Fibroblast of lung (primary cell): ENCODE results near the gene NPAS1. TPM values are rescaled to one million over a fixed set of nuclear protein-coding genes. Genes with fewer than 3 reads are reported as not detected.

Experiments
- DNase-seq, 2 donors: peaks; one replicate each; pipeline versions ENCODE4 v3.0.0 to v3.0.0-alpha.2; 2010; ENCODE audit warnings: low read depth in 2 of 2
- H2AFZ ChIP-seq: 2 replicates; pipeline ENCODE4 v1.5.1; 2012; ENCODE audit warnings: low read length, control low read depth, inconsistent platforms
- H3K27ac ChIP-seq: 2 replicates; pipeline ENCODE4 v1.5.1; 2011; ENCODE audit warnings: low read length, control low read depth; ENCODE audit not compliant: insufficient read depth
- H3K27me3 ChIP-seq: 2 replicates; pipeline ENCODE4 v1.5.1; 2011; ENCODE audit warnings: mild to moderate bottlenecking, low read length; ENCODE audit not compliant: control insufficient read depth, insufficient read depth
- H3K36me3 ChIP-seq: 2 replicates; pipeline ENCODE4 v1.5.1; 2011; ENCODE audit warnings: low read length; ENCODE audit not compliant: control insufficient read depth, insufficient read depth
- H3K4me1 ChIP-seq: 2 replicates; pipeline ENCODE4 v1.5.1; 2011; ENCODE audit warnings: low read length; ENCODE audit not compliant: control insufficient read depth, insufficient read depth; ENCODE audit errors: extremely low read depth
- H3K4me2 ChIP-seq: 2 replicates; pipeline ENCODE4 v1.5.1; 2011; ENCODE audit warnings: low read length, control low read depth; ENCODE audit not compliant: insufficient read depth; ENCODE audit errors: extremely low read depth
- H3K4me3 ChIP-seq, 4 experiments: fragments of 200-600 bp in 1 of 4; sonication (generic) in 1 of 4; replicated peaks in 1 of 4; 2 replicates each; pipeline ENCODE4 v1.5.1; 2011 to 2016; ENCODE audit warnings: low read length in 4 of 4, low read depth in 3 of 4, mild to moderate bottlenecking in 3 of 4, control low read depth in 2 of 4, inconsistent platforms in 1 of 4, mixed read lengths in 1 of 4; ENCODE audit not compliant: insufficient read depth in 1 of 4; ENCODE audit errors: control extremely low read depth in 1 of 4
- H3K79me2 ChIP-seq: 2 replicates; pipeline ENCODE4 v1.5.1; 2012; ENCODE audit warnings: mild to moderate bottlenecking, low read length, inconsistent platforms; ENCODE audit not compliant: control insufficient read depth, insufficient read depth
- H3K9ac ChIP-seq: 2 replicates; pipeline ENCODE4 v1.5.1; 2011; ENCODE audit warnings: mild to moderate bottlenecking, low read length, control low read depth; ENCODE audit not compliant: insufficient read depth
- H3K9me3 ChIP-seq: 2 replicates; pipeline ENCODE4 v1.5.1; 2012; ENCODE audit warnings: low read depth, low read length; ENCODE audit not compliant: control insufficient read depth, insufficient read depth
- H4K20me1 ChIP-seq: 2 replicates; pipeline ENCODE4 v1.5.1; 2011; ENCODE audit warnings: low read length; ENCODE audit not compliant: control insufficient read depth, insufficient read depth; ENCODE audit errors: extremely low read depth
- EZH2 ChIP-seq: IDR thresholded peaks from 2 replicates; pipeline ENCODE4 v1.5.1; 2012; ENCODE audit warnings: low read length, control low read depth, mild to moderate bottlenecking; ENCODE audit errors: missing control alignments
- polyA plus RNA-seq, 2 donors: library from polyadenylated mRNA; depleted of rRNA in 1 of 2; stranded (reverse) in 1 of 2; unstranded in 1 of 2; fragments of >200 nt; gene quantifications; 2 replicates each; pipeline ENCODE4 v1.2.1, GENCODE V29; 2011 to 2012; ENCODE audit warnings: missing spikeins in 1 of 2
- total RNA-seq: library from RNA; depleted of rRNA; stranded (reverse); fragments of >200 nt; gene quantifications from 2 replicates; pipeline ENCODE4 v1.2.1, GENCODE V29; 2014
- TF ChIP-seq, protein P1 (sequence below), 2 donors: IDR thresholded peaks in 1 of 2; conservative IDR thresholded peaks in 1 of 2; 1 replicate in 1 of 2; 2 replicates in 1 of 2; pipeline ENCODE4 v1.5.1; 2011 to 2012; ENCODE audit warnings: low read length in 2 of 2, control low read depth in 1 of 2, inconsistent platforms in 1 of 2, low read depth in 1 of 2, mild to moderate bottlenecking in 1 of 2

NPAS1 gene
- total and polyA plus RNA-seq, 2 donors (not counting 1 experiment from before 2014, with no cell fraction given), result 0.22 to 0.33 TPM

DNA sequence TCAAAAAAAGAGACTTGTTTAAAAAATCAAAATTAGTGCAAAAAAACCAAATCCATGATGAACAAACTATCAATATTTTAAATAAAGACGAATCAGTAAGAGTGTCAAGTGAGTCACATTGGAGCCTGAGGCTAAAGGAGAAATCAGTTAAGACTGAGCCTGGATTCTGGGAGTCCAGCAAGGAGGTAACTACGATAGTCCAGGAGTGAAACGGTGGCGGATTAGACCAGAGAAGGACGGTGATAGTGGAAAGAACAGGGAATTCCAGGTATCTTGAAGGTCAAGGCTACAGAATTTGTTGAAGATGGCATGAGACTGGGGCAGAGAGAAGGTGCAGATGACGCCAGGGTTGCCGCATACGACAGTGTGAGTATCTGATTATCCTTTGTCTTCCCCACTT lies 7.0 kb upstream of the NPAS1 start:
- peaks cover 2% of the 10 kb centered on the region for H3K4me1 ChIP-seq
- H3K27me3 ChIP-seq, result no peaks in the 10 kb centered on the region
- no peaks in the 10 kb centered on the region for H4K20me1 ChIP-seq
- no peak overlapping the region for H3K4me3 ChIP-seq
- no peaks in the 10 kb centered on the region for H3K9me3 ChIP-seq
- H2AFZ ChIP-seq, result peak overlapping the region; percentile 86
- TF ChIP-seq, protein P1, sequence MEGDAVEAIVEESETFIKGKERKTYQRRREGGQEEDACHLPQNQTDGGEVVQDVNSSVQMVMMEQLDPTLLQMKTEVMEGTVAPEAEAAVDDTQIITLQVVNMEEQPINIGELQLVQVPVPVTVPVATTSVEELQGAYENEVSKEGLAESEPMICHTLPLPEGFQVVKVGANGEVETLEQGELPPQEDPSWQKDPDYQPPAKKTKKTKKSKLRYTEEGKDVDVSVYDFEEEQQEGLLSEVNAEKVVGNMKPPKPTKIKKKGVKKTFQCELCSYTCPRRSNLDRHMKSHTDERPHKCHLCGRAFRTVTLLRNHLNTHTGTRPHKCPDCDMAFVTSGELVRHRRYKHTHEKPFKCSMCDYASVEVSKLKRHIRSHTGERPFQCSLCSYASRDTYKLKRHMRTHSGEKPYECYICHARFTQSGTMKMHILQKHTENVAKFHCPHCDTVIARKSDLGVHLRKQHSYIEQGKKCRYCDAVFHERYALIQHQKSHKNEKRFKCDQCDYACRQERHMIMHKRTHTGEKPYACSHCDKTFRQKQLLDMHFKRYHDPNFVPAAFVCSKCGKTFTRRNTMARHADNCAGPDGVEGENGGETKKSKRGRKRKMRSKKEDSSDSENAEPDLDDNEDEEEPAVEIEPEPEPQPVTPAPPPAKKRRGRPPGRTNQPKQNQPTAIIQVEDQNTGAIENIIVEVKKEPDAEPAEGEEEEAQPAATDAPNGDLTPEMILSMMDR (conservative IDR thresholded peaks at IDR 0.05 in 1 of 2, IDR thresholded peaks at IDR 0.05 in 1 of 2; ENCODE audit: low read depth in 1 of 2, low read length in 2 of 2), result no peak
- TF ChIP-seq EZH2, result no peak
- no peaks in the 10 kb centered on the region for H3K79me2 ChIP-seq
- no peak overlapping the region for H3K9ac ChIP-seq
- DNase-seq, result no peak
- H3K36me3 ChIP-seq, result no peaks in the 10 kb centered on the region
- H3K4me2 ChIP-seq, result peak overlapping the region; percentile 79
- H3K27ac ChIP-seq, result no peak overlapping the region

DNA sequence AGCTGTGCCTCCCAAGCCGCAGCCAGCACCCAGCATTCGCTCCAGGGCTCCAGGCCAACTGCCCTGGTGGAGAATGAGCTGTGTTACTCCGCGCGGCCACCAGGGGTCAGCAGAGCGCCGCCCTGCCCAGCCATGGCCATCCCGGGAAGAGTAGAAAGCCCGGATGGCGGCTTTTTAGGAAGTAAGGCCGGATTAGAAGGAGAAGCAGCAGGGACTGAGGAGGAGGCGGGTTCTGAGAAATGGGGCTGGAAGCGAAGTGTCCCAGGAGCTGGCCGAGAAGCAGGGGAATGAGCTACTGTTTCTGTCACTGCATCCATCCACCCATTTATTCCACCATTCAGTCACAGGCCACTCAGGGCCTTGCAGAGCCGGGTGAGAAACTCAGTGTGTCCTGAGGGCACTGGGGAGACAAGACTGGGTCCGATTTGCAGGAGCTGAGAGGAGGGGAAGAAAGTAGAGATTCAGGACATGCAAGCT lies 6.6 kb upstream of the NPAS1 start:
- Histone ChIP-seq H3K9me3 (no peaks in the 10 kb centered on the region), H3K27ac (no peak overlapping the region), H3K4me1 (peaks cover 2% of the 10 kb centered on the region), H3K27me3 (no peaks in the 10 kb centered on the region), H3K9ac (no peak overlapping the region), H3K4me3 (no peak overlapping the region), H4K20me1 (no peaks in the 10 kb centered on the region), H3K79me2 (no peaks in the 10 kb centered on the region), H3K4me2 (peak overlapping the region; percentile 79), H2AFZ (peak overlapping the region; percentile 91), H3K36me3 (no peaks in the 10 kb centered on the region)
- TF ChIP-seq, protein P1 (conservative IDR thresholded peaks at IDR 0.05 in 1 of 2, IDR thresholded peaks at IDR 0.05 in 1 of 2; ENCODE audit: low read depth in 1 of 2, low read length in 2 of 2), result peak; percentile 93 to 96
- no peak for TF ChIP-seq EZH2
- DNase-seq, result peak; percentile 45 to 64

DNA sequence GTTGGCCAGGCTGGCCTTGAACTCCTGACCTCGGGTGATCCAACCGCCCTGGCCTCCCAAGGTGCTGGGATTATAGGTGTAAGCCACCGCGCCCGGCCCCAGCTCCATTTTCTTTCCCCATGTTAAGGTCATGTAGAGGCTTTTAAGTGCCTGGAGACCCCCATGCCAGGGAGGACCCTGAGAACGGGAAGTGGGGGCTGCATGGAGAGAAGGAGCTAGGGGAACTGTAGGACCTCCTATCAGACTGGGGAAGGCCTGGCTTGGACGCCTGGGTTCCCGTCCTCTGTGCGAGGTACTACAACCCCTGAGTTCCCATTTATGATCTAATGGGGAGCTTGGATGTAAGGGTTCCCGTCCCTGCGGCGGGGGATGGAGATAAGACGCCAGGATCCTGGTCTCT lies 714 bp upstream of the NPAS1 start:
- no peaks in the 10 kb centered on the region for H3K4me1 ChIP-seq
- H3K27ac ChIP-seq, result no peak overlapping the region
- peaks cover 26% of the 10 kb centered on the region for H3K27me3 ChIP-seq
- no peak overlapping the region for H2AFZ ChIP-seq
- no peak for DNase-seq
- TF ChIP-seq, protein P1 (conservative IDR thresholded peaks at IDR 0.05 in 1 of 2, IDR thresholded peaks at IDR 0.05 in 1 of 2; ENCODE audit: low read depth in 1 of 2, low read length in 2 of 2), result no peak
- no peak for TF ChIP-seq EZH2
- no peak overlapping the region for H3K4me3 ChIP-seq
- no peaks in the 10 kb centered on the region for H3K9me3 ChIP-seq
- no peaks in the 10 kb centered on the region for H3K79me2 ChIP-seq
- H3K9ac ChIP-seq, result no peak overlapping the region
- no peak overlapping the region for H3K4me2 ChIP-seq
- no peaks in the 10 kb centered on the region for H4K20me1 ChIP-seq
- H3K36me3 ChIP-seq, result no peaks in the 10 kb centered on the region
